Activated naive CD8-positive, alpha-beta T cell treated with anti-CD3 and anti-CD28 coated beads, Interleukin-2, amount 50 U/mL, for 16 hours (primary cell): ENCODE measurements around the gene CSNK1D.

Experiments
- DNase-seq: peaks from one replicate; pipeline ENCODE4 v3.0.0-alpha.2; 2020; ENCODE audit warnings: low read depth, low spot score

CSNK1D gene

GRCh38 chr17:82273327-82274133 lies at the start of gene CSNK1D:
TSS of gene CSNK1D (minus strand) at chr17:82273700. CDS start at chr17:82273381, 319 bp downstream.
- peak; percentile 84 for DNase-seq

DNA sequence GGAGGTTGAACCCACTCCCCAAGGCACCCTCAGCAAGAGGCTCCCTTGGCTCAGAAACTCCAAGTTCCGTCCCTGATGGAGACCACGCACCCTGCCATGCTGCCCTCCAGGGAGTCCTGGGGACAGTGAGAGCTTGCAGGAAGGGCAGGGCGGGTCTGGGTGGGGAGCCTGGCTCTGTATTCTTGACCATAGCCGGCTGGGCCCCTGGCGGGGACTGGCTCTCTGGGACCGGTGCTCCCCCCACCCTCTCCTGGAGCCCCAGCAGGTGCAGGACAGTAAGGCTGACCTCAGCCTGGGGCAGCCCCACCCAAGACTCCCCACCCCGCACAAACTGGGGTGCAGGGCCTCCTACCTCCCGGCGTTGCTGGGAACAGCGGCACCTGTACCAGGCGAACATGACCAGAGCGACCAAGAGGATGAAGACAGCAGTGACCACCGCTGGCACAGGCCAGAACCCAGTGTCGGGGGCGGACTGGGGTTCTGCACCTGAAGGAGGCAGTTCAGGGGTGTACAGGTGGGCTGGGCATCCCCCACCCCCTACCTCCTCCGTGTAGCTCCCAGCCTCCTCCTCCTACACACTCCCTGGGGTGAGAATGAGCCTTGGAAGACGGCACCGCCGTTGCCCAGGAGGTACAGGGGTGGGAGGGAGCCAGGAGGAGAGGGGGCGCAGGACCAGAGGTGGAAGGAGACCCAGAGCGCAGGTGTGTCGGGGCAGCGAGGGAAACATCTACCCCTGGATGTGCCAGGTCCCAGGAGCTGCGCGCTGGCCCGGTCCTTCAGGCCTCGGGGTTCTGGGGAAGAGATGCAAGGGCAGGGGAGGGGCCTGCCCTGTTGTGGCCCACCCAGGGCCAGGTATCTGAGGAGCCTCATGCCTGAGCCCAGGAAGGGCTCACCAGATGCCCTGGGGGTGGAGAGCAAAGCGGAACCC lies 49.3 kb upstream of the CSNK1D start:
- no peak for DNase-seq

- no peak for DNase-seq
These were observed 48.5 kb upstream of the CSNK1D start for GRCh38 chr17:82321947-82322466.

DNA sequence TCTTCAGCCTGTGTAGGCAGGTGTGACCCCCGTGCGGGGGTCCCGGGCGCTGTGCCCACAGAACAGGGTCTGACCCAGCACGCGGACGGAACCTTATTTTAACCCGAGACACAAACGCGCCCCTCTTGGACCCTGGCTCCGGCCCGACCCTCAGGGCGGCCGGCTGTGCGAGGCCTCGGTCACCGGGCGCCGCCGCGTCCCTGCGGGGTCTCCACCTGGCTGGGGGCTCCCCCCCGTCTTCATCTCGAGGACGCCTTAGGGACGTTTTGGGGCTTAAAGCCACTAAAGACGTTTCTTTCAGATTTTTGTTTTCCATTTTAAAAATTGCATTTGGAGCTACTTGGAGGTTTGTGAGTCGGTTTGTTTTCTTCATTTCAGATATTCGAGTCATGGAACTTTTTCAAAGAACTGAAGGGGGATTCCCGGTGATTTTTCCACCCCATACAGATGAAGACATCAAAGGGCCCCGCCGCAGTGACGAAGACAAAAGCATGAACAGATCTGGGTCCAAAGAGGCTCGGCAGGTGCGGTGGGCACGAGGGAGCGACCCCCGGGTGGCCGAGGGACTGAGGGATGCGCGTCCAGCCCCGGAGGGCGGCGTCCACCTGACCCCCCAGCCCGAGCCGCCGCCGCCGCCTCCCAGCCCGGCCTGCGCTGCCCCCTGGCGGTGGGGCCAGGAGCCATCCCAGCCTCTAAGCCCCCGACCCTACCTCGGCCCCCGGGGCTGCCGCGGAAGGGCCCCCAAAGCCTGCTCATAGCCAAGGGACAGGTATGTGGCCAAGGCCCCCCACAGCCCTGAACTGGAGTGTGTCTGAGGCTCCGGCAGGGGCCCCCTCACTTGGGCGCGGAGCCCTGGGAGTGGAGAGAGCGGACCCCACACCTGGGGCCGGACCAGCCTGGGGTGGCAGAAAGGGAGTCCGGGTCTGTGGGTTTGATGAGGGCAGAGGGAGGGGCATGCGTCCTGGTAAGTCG lies 47.7 kb upstream of the CSNK1D start:
- DNase-seq = peak; percentile 72

GRCh38 chr17:82320140-82320840 lies 46.8 kb upstream of the CSNK1D start:
- DNase-seq = no peak

- no peak for DNase-seq
These were observed 46.1 kb upstream of the CSNK1D start for GRCh38 chr17:82319619-82320062.

- DNase-seq = no peak
These were observed 45.5 kb upstream of the CSNK1D start for GRCh38 chr17:82318772-82319606.

DNA sequence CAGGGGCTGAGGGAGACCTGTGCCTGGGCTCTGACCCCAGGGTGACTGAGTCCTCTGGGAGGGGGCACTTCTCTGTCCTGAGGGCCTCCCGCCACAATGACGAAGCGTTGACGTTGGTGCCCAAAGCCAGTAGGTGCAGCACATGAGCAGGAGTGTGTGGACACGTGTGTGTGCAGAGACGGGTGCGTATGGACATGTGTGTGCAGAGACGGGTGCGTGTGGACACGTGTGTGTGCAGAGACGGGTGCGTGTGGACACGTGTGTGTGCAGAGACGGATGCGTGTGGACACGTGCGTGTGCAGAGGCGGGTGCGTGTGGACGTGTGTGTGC lies 44.6 kb upstream of the CSNK1D start:
- no peak for DNase-seq

DNA sequence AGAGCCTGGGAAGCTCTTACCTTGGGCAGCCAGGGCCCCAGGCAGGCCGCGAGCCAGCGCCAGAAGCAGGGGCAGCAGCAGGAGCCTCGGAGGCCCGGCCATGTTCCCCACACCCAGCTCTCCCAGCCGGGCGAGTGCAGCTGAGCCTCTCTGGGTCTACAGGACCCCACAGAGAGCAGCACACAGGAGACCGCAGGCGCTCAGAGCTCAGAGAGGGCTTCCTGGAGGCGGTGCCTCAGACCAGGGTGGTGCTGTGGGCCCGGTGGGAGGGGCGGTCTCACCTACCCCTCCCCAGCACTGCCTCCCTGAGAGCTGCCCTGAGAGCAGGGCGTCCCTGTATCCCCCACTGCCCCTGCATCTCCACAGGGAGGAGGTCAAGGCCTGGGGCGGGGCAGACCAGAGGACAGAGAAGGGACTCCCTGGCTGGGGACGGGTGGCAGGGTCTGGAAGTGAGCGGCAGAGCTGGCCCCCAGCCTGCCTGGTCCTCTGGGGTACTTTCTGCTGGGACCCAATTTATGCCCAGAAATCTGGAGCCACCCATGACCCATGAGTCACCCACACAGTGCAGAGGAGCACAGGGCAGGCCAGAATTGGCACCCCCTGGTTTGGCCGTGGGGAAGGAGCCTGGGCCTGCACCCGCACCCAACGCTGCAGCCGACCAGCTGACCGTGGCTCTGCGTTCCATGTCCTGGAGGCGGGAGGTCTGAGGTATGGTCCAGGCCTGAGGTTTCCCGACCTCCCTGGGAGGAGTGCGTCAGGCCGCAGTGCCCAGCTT lies 44.1 kb upstream of the CSNK1D start, which contains the start of gene CD7:
TSS of gene CD7 (minus strand) at position 215 of the 775 bp plus-strand sequence. CDS start at position 102, 113 bp downstream.
- peak; percentile 55 for DNase-seq

GRCh38 chr17:82316651-82317393 lies 43.3 kb upstream of the CSNK1D start:
- no peak for DNase-seq

GRCh38 chr17:82315703-82316358 lies 42.3 kb upstream of the CSNK1D start:
- DNase-seq = peak; percentile 29

GRCh38 chr17:82314727-82315605 lies 41.5 kb upstream of the CSNK1D start:
- DNase-seq = no peak

DNA sequence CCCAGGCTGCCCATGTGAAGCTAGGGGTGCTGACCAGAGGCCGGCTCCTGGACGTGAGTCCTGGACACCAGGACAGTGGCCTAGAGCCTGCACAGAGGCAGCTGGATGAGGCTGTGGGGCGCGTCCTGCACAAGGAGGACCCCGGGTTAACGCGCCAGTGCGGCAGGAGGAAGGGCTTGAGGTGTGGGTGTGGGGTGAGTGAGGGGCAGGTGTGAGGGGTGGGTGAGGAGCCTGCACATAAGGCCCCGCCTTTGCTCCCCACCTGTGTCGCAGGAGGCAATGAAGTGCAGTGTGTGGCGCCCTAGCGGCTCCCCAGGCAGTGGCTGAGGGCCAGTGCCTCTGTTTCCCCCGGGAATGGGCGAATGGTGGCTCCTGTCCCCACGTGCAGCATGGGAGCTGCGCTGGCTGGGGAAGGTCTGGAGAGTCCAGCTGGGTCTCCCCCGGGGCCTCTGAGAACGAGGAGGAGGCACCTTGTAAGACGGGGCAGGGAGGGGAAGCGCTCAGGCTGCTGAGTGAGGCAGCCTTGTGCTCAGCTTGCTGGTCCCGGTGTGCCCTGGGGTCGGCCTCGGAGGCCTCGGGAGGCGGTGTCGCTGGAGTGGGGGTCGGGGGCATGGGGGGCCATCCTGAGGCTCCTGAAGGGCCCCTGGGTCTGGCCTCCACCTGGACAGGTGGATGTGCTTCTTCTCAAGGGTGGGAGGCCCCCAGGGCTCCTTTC lies 40.7 kb upstream of the CSNK1D start:
- no peak for DNase-seq

- no peak for DNase-seq
These were observed 39.9 kb upstream of the CSNK1D start for GRCh38 chr17:82313195-82314011.

- DNase-seq = no peak
These were observed 38.5 kb upstream of the CSNK1D start for GRCh38 chr17:82311971-82312370.
